Mesothelial cell of epicardium (in vitro differentiated cells): ENCODE data around the gene SLC46A1. TPM values are rescaled to one million over a fixed set of nuclear protein-coding genes. Genes with fewer than 3 reads are reported as not detected.
A peak's percentile ranks its signal among the peaks of the same experiment; 100 is the strongest.

Source experiments
- DNase-seq, 2 experiments: peaks; one replicate each; pipeline ENCODE4 v3.0.0; 2021; ENCODE audit warnings: low spot score in 2 of 2; ENCODE audit not compliant: unreplicated experiment in 2 of 2
- H3K27ac Mint-ChIP-seq: 2 replicates; pipeline ENCODE4 v1.8.0; 2021; ENCODE audit warnings: mixed read lengths
- H3K27me3 Mint-ChIP-seq: 2 replicates; pipeline ENCODE4 v1.8.0; 2021; ENCODE audit warnings: low read depth, mixed read lengths
- H3K36me3 Mint-ChIP-seq: 2 replicates; pipeline ENCODE4 v1.8.0; 2021; ENCODE audit warnings: mixed read lengths
- H3K4me1 Mint-ChIP-seq: 2 replicates; pipeline ENCODE4 v1.8.0; 2021; ENCODE audit warnings: mixed read lengths
- H3K4me3 Mint-ChIP-seq: 2 replicates; pipeline ENCODE4 v1.8.0; 2021; ENCODE audit warnings: mild to moderate bottlenecking, moderate library complexity, mixed read lengths
- H3K9me3 Mint-ChIP-seq: 2 replicates; pipeline ENCODE4 v1.8.0; 2021; ENCODE audit warnings: mixed read lengths
- CTCF ChIP-seq: fragments of 200-600 bp; sonication (generic); IDR thresholded peaks from one replicate; pipeline ENCODE4 v1.5.0; 2021; ENCODE audit warnings: antibody characterized with exemption; ENCODE audit not compliant: unreplicated experiment
- total RNA-seq: library from RNA; stranded (reverse); gene quantifications from 3 replicates; pipeline ENCODE4 v1.2.1, GENCODE V29; 2021

Gene SLC46A1
- total RNA-seq, 1 donor from 2014 or later, result 13.3 TPM

DNA sequence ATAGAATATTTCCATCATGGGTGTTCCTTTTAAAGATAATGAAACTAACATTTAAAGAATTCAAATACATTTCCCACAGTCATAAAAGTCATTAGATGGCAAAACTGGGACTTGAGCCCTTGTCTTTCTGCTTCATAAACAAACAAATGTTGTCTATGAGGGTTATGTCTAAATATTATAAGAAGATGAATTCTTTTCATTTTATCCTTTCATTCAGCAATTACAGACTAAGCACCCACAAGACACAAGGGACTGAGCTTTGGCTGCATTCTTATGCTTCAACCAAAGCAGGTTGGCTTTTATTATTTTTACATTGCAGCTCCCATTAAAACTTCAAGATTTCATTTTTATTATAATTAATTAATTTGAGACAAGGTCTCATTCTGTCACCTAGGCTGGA is 19.6 kb downstream of the SLC46A1 start:
- H3K4me3 Mint-ChIP-seq, result no peak overlapping the region

DNA sequence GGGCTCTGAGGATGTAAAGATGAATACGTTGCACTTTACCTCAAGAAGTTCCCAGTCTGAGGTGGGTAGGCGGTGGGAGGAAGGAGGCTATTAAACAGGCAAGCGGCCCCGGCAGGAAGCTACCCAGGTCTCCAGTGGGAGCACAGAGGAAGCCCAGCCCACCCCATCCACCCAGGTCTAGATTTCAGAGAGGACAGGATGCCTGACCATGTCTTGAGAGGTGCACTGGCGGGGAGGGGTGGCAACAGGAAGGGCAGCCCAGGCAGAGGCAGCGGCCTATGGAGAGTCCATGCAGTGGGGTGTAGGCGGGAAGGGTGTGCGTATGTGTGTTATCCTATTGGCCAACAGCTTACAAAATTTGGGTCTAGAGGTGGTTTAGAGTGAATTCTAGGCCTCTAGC is 20.6 kb downstream of the SLC46A1 start:
- DNase-seq, result no peak
- no peak overlapping the region for H3K27ac Mint-ChIP-seq
- H3K27me3 Mint-ChIP-seq, result peaks cover 51% of the 10 kb centered on the region
- peak overlapping the region; percentile 73 for H3K4me3 Mint-ChIP-seq
- no peak for TF ChIP-seq CTCF
- no peaks in the 10 kb centered on the region for H3K9me3 Mint-ChIP-seq
- peaks cover 9% of the 10 kb centered on the region for H3K4me1 Mint-ChIP-seq
- H3K36me3 Mint-ChIP-seq, result peaks cover 13% of the 10 kb centered on the region

More for the DNA sequence above, 19.6 kb downstream of the SLC46A1 start:
- Mint-ChIP-seq H3K27ac (no peak overlapping the region), H3K36me3 (peaks cover 19% of the 10 kb centered on the region), H3K27me3 (peaks cover 41% of the 10 kb centered on the region), H3K9me3 (no peaks in the 10 kb centered on the region), H3K4me1 (peaks cover 7% of the 10 kb centered on the region)
- TF ChIP-seq CTCF, result no peak
- DNase-seq, result no peak

- Mint-ChIP-seq H3K4me3 (peak overlapping the region; percentile 73), H3K4me1 (peaks cover 13% of the 10 kb centered on the region), H3K27ac (no peak overlapping the region), H3K36me3 (peaks cover 9% of the 10 kb centered on the region), H3K9me3 (no peaks in the 10 kb centered on the region), H3K27me3 (peaks cover 55% of the 10 kb centered on the region)
- no peak for DNase-seq
- TF ChIP-seq CTCF, result no peak
Measured at GRCh38 chr17:28385037-28385400, 21.0 kb downstream of the SLC46A1 start.

DNA sequence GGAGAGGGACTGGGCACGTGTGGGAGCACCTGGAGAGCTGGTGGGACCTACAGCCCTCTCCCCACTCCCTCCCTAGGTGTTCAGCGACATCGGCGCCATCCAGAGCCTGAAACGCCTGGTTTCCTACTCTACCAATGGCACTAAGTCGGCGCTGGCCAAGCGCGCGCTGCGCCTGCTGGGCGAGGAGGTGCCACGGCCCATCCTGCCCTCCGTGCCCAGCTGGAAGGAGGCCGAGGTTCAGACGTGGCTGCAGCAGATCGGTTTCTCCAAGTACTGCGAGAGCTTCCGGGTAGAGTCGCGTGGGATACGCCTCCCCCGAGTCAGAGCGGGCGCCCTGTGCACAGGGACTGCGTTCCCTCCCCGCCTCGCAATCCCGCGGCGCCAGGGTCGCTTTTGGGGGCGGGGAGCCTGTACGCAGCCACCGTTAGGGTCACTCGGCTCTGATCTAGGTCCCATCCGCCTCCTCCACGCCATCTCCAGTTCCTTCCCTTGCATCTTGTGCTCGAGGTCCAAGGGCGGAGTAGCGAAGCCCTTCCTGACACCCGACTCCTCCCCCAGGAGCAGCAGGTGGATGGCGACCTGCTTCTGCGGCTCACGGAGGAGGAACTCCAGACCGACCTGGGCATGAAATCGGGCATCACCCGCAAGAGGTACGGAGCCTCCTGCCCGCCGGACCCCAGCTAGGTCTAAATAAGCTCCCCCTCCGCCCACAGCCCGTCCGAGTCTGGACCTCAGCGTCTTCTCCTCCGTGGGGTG is 21.6 kb downstream of the SLC46A1 start:
- Mint-ChIP-seq H3K9me3 (no peaks in the 10 kb centered on the region), H3K4me3 (peak overlapping the region; percentile 73), H3K36me3 (peaks cover 5% of the 10 kb centered on the region), H3K27me3 (peaks cover 60% of the 10 kb centered on the region), H3K4me1 (peaks cover 13% of the 10 kb centered on the region), H3K27ac (no peak overlapping the region)
- TF ChIP-seq CTCF, result no peak
- no peak for DNase-seq

DNA sequence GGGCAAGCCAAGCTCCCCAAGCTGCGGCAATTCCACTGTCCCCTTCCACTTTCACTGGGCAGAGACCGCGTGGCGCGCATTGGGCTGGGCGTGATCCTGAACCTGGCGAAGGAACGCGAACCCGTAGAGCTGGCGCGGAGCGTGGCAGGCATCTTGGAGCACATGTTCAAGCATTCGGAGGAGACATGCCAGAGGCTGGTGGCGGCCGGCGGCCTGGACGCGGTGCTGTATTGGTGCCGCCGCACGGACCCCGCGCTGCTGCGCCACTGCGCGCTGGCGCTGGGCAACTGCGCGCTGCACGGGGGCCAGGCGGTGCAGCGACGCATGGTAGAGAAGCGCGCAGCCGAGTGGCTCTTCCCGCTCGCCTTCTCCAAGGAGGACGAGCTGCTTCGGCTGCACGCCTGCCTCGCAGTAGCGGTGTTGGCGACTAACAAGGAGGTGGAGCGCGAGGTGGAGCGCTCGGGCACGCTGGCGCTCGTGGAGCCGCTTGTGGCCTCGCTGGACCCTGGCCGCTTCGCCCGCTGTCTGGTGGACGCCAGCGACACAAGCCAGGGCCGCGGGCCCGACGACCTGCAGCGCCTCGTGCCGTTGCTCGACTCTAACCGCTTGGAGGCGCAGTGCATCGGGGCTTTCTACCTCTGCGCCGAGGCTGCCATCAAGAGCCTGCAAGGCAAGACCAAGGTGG is 24.7 kb downstream of the SLC46A1 start:
- H3K4me1 Mint-ChIP-seq, result peaks cover 13% of the 10 kb centered on the region
- H3K4me3 Mint-ChIP-seq, result peak overlapping the region; percentile 25
- peaks cover 68% of the 10 kb centered on the region for H3K27me3 Mint-ChIP-seq
- peaks cover 4% of the 10 kb centered on the region for H3K36me3 Mint-ChIP-seq
- H3K9me3 Mint-ChIP-seq, result no peaks in the 10 kb centered on the region
- DNase-seq, result no peak
- H3K27ac Mint-ChIP-seq, result no peak overlapping the region
- TF ChIP-seq CTCF, result no peak
